Esophagus muscularis mucosa (tissue), 4 donors: ENCODE data around the gene LRRC4B. TPM values are rescaled to one million over a fixed set of nuclear protein-coding genes. Genes with fewer than 3 reads are reported as not detected.

Experiments
- DNase-seq: peaks from one replicate; pipeline ENCODE4 v3.0.0-alpha.2; 2017; ENCODE audit errors: extremely low spot score
- H3K27ac ChIP-seq, 4 donors: fragments of 200-600 bp; sonication (generic); replicated peaks in 1 of 4; 1 replicate in 3 of 4; 2 replicates in 1 of 4; pipeline ENCODE4 v1.5.1; 2016 to 2019; ENCODE audit warnings: mild to moderate bottlenecking in 1 of 4
- H3K27me3 ChIP-seq, 4 donors: fragments of 200-600 bp; sonication (generic); one replicate each; pipeline versions ENCODE4 v1.5.1 to v1.6.0; 2016 to 2019
- H3K36me3 ChIP-seq, 4 donors: fragments of 200-600 bp; sonication (generic); one replicate each; pipeline ENCODE4 v1.5.1; 2016 to 2019
- H3K4me1 ChIP-seq, 4 donors: fragments of 200-600 bp; sonication (generic); one replicate each; pipeline ENCODE4 v1.5.1; 2016 to 2019
- H3K4me3 ChIP-seq, 4 donors: fragments of 200-600 bp; sonication (generic); 1 replicate in 2 of 4; 2 replicates in 2 of 4; pipeline ENCODE4 v1.5.1; 2016 to 2019; ENCODE audit warnings: mild to moderate bottlenecking in 4 of 4, moderate library complexity in 1 of 4
- H3K9me3 ChIP-seq, 4 donors: fragments of 200-600 bp; sonication (generic); 1 replicate in 3 of 4; 2 replicates in 1 of 4; pipeline ENCODE4 v1.5.1; 2016 to 2019
- EP300 ChIP-seq: sonication (generic); formaldehyde crosslinking; IDR thresholded peaks from one replicate; pipeline ENCODE4 v1.6.1; 2017; ENCODE audit warnings: antibody characterized with exemption
- POLR2A ChIP-seq: fragments of 450-650 bp; IDR thresholded peaks from one replicate; pipeline ENCODE4 v1.6.1; 2017; ENCODE audit warnings: antibody characterized with exemption, moderate library complexity, mild to moderate bottlenecking, low read depth
- POLR2AphosphoS5 ChIP-seq, 2 donors: sonication (generic); formaldehyde crosslinking; IDR thresholded peaks; one replicate each; pipeline ENCODE4 v1.6.1; 2017; ENCODE audit warnings: antibody characterized with exemption in 2 of 2
- WGBS: methylation state at CpG from one replicate; pipeline ENCODE4 v1.1.5; 2018; 5-methylcytosine and 5-hydroxymethylcytosine counted together
- intact Hi-C: fragments of 100-400 bp; cut with DNase I; formaldehyde crosslinking; loops from one replicate; pipeline ENCODE4 v1.15.1; 2023
- total RNA-seq, 4 donors: library from RNA; depleted of rRNA; stranded (reverse); fragments of >200 nt; gene quantifications; one replicate each; pipeline versions ENCODE4 v1.1.0 to v1.2.1, GENCODE V29; 2016
- TF ChIP-seq, protein P1 (sequence below), 3 experiments: fragments of 200-600 bp in 2 of 3; fragments of 450-650 bp in 1 of 3; sonication (generic) in 2 of 3; IDR thresholded peaks; one replicate each; pipeline ENCODE4 v1.5.1; 2017 to 2019; ENCODE audit warnings: antibody characterized with exemption in 3 of 3, mild to moderate bottlenecking in 2 of 3, moderate library complexity in 1 of 3

Gene LRRC4B
- total RNA-seq, 4 donors from 2014 or later: 3.7 to 12.5 (median 6.7) TPM

DNA sequence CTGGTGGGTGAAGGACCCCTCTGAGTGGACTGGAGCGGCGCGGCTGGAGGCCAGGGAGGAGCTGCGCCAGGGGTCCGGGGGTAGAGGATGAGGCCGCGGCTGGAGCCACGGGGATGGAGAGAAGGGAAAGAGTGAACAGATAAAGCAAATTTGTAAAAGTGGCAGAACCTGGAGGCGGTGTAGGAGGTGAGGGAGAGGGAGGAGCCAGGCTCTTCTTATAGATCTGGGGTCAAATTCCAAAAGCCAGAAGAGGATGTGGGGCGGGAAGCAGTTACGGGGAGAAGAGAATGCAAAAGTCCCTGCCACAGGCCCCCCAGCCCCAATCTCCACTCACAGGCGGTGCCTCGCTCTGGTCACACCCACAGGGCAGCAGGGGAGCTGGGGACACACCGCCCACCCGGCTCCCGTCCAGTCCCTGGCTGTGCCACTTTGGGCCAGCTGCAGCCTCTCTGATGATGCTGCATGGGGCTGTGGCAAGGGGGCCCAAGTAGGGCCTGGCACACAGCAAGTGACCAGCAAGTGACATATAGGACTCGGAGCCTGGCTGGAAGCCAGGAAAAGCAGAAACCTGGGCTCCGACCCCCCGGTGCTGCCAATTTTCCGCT is 11.1 kb downstream of the LRRC4B start:
- peaks cover 13 to 18% (median 15%) of the 10 kb centered on the region in 4 donors for H3K4me1 ChIP-seq
- 25% methylated on average over 20 of the region's 20 CpGs for WGBS
- DNase-seq: no peak
- H3K9me3 ChIP-seq: no peaks in the 10 kb centered on the region
- TF ChIP-seq EP300 (no peak), POLR2AphosphoS5 (IDR thresholded peaks at IDR 0.05) (no peak), POLR2A (no peak)
- TF ChIP-seq, protein P1, sequence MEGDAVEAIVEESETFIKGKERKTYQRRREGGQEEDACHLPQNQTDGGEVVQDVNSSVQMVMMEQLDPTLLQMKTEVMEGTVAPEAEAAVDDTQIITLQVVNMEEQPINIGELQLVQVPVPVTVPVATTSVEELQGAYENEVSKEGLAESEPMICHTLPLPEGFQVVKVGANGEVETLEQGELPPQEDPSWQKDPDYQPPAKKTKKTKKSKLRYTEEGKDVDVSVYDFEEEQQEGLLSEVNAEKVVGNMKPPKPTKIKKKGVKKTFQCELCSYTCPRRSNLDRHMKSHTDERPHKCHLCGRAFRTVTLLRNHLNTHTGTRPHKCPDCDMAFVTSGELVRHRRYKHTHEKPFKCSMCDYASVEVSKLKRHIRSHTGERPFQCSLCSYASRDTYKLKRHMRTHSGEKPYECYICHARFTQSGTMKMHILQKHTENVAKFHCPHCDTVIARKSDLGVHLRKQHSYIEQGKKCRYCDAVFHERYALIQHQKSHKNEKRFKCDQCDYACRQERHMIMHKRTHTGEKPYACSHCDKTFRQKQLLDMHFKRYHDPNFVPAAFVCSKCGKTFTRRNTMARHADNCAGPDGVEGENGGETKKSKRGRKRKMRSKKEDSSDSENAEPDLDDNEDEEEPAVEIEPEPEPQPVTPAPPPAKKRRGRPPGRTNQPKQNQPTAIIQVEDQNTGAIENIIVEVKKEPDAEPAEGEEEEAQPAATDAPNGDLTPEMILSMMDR (IDR thresholded peaks at IDR 0.05): no peak
- intact Hi-C loops: no loop called here
- no peaks in the 10 kb centered on the region for H3K36me3 ChIP-seq
- H3K4me3 ChIP-seq: peak overlapping the region; percentile 47 to 55 (median 48)
- no peak overlapping the region for H3K27ac ChIP-seq
- H3K27me3 ChIP-seq: peaks cover 0 to 93% (median 23%) of the 10 kb centered on the region in 4 donors

DNA sequence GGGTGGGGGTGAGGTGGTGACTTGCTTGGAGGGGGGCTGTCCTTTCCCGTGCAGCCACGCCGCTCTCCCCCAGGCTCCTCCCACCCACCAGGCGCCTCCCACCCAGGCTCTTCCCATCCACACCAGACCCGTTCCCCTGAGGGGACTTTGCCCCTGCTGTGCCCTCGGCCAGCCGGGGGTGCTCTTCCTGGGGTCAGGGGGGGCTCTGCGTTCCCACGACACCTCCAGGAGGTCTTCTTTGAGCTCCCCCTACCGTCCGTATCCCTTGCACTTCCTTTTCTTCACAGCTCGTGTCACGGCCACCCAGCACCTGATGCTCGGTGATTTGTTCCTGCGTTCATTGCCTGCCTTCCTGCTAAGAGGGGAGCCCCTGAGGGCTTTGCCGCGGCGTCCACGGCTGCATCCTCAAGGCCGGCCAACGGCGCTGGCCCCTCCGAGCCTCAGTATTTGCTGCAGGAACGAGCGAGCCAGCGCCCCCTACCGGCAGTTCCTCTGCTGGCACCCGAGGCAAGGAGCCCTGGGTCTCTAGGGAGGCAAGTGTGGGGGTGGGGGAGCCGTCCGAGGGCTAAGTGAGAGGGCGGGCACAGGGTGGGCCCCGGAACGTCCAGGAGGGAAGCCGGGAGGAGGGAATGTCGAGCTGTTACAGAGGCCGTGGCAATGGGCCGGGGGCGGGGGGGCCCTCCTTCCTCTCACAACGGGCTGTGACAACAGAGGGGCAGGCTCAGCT is 11.8 kb downstream of the LRRC4B start:
- Histone ChIP-seq H3K9me3 (no peaks in the 10 kb centered on the region), H3K4me1 (peaks cover 13 to 25% (median 22%) of the 10 kb centered on the region in 4 donors), H3K36me3 (no peaks in the 10 kb centered on the region), H3K27ac (peak overlapping the region in 1 of 4 donors; percentile 3), H3K27me3 (peaks cover 0 to 93% (median 22%) of the 10 kb centered on the region in 4 donors), H3K4me3 (peak overlapping the region; percentile 47 to 55 (median 48))
- TF ChIP-seq POLR2AphosphoS5 (IDR thresholded peaks at IDR 0.05): no peak
- no peak for TF ChIP-seq POLR2A
- no peak for TF ChIP-seq EP300
- TF ChIP-seq, protein P1 (IDR thresholded peaks at IDR 0.05): peak; percentile 58 to 82 (median 67)
- intact Hi-C loops: no loop called here
- WGBS: 3% methylated on average over 6 of the region's 39 CpGs
- DNase-seq: no peak

DNA sequence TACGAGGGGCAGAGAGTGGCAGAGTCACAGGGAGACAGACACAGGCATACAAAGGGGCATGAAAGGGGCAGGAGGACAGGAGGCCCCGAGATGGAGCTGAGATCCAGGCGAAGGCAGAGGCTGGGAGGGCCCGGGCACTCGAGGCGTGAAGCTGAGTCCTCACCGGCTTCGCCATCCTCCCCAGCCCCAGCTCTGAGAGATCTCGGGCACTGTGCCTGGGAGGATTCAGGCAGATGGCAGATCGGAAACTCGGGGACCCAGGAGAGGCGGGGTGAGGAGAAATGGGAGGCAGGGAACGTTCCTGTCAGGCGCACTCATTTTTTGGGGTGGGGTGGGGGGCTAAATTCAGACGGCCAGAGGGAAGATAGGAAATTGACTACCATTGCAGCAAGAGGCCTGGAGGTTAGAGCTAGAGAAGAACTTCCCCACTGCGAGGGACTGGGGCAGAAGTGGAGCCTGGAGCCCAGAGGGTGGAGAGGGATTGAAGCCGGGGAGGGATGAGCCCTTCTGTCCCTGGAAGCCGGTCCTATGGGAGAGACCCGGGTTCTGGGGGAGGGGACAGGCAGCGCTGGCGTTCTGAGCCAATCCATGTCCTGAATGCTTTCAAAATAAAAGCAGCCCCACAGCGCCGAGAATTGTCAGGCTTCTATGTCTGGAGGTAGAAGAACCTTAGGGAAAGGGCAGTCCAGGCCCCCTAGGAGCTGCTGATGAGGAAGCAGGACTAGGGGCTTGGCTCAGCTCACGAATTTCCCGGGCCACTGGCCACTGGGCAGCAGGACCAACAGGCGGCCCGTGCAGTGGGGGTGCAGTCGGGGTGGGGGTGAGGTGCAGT is 12.6 kb downstream of the LRRC4B start:
- Histone ChIP-seq H3K4me3 (peak overlapping the region; percentile 47 to 55 (median 48)), H3K36me3 (no peaks in the 10 kb centered on the region), H3K27ac (peak overlapping the region in 1 of 4 donors; percentile 3), H3K4me1 (peaks cover 13 to 32% (median 24%) of the 10 kb centered on the region in 4 donors), H3K27me3 (peaks cover 0 to 93% (median 22%) of the 10 kb centered on the region in 4 donors), H3K9me3 (no peaks in the 10 kb centered on the region)
- no peak for TF ChIP-seq POLR2AphosphoS5 (IDR thresholded peaks at IDR 0.05)
- TF ChIP-seq, protein P1 (IDR thresholded peaks at IDR 0.05): no peak
- TF ChIP-seq POLR2A: no peak
- TF ChIP-seq EP300: no peak
- intact Hi-C loops: no loop called here
- DNase-seq: no peak
- 35% methylated on average over 25 of the region's 28 CpGs for WGBS

DNA sequence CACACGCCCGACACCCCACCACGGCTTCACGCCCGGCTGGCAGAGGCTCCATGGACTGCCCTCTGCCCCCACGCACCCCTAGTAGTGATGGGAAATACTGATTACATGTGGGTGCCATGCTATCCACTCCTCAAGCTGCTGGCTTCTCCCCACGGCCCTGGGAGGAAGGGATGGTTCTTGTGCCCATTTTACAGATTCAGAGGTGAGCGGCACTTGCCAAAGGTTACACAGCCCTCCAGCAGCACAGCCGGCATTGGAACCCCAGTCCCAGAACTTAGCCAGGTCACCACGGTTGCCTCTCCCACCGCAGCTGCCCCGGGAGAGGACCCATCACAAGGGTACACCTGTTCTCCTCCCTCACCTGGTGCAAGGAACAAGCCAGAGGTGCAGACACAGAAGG is 13.2 kb downstream of the LRRC4B start:
- intact Hi-C loops: no loop called here
- no peak overlapping the region for H3K4me3 ChIP-seq
- peaks cover 0 to 93% (median 22%) of the 10 kb centered on the region in 4 donors for H3K27me3 ChIP-seq

More for the DNA sequence above, 13.2 kb downstream of the LRRC4B start:
- no peak for TF ChIP-seq POLR2AphosphoS5 (IDR thresholded peaks at IDR 0.05)
- no peak for TF ChIP-seq EP300
- no peak for TF ChIP-seq POLR2A
- TF ChIP-seq, protein P1 (IDR thresholded peaks at IDR 0.05): no peak
- Histone ChIP-seq H3K4me1 (peaks cover 13 to 32% (median 24%) of the 10 kb centered on the region in 4 donors), H3K36me3 (no peaks in the 10 kb centered on the region), H3K27ac (no peak overlapping the region), H3K9me3 (no peaks in the 10 kb centered on the region)
- DNase-seq: no peak
- WGBS: 84% methylated on average over 12 of the region's 12 CpGs
